DND-41 (cell line): ENCODE data around the gene A2M.

Source experiments
- ATAC-seq: fragments of 200-7000 bp; cut with Tn5 transposase; 3 replicates; pipeline ENCODE4 v1.9.1; 2021; ENCODE audit warnings: low read depth; ENCODE audit not compliant: insufficient read depth
- DNase-seq: peaks from one replicate; pipeline ENCODE4 v3.0.0-alpha.2; 2020
- H2AFZ ChIP-seq: 2 replicates; pipeline ENCODE4 v1.6.0; 2012; ENCODE audit warnings: low read depth, low read length
- H3K27ac ChIP-seq: 2 replicates; pipeline ENCODE4 v1.5.1; 2012; ENCODE audit warnings: low read length, inconsistent platforms
- H3K27me3 ChIP-seq: fragments of 200-600 bp; sonication (generic); 2 replicates; pipeline ENCODE4 v1.6.0; 2012; ENCODE audit warnings: low read length, mild to moderate bottlenecking, inconsistent platforms; ENCODE audit not compliant: insufficient read depth, poor library complexity
- H3K36me3 ChIP-seq: 2 replicates; pipeline ENCODE4 v1.5.1; 2012; ENCODE audit warnings: low read length, inconsistent platforms; ENCODE audit not compliant: insufficient read depth
- H3K4me1 ChIP-seq: 2 replicates; pipeline ENCODE4 v1.5.1; 2012; ENCODE audit warnings: mild to moderate bottlenecking, low read length; ENCODE audit not compliant: insufficient read depth
- H3K4me2 ChIP-seq: 2 replicates; pipeline ENCODE4 v1.6.0; 2012; ENCODE audit warnings: mild to moderate bottlenecking, moderate library complexity, low read length, inconsistent platforms; ENCODE audit not compliant: insufficient read depth
- H3K4me3 ChIP-seq, 2 experiments: fragments of 200-600 bp in 1 of 2; shearing (Covaris generic) in 1 of 2; 2 replicates each; pipeline ENCODE4 v1.5.1; 2012 to 2016; ENCODE audit warnings: inconsistent platforms in 2 of 2, low read length in 2 of 2, mild to moderate bottlenecking in 2 of 2, low read depth in 1 of 2, moderate library complexity in 1 of 2
- H3K79me2 ChIP-seq: 2 replicates; pipeline ENCODE4 v1.6.0; 2012; ENCODE audit warnings: low read length, inconsistent platforms; ENCODE audit not compliant: insufficient read depth
- H3K9ac ChIP-seq: 2 replicates; pipeline ENCODE4 v1.6.0; 2012; ENCODE audit warnings: low read depth, mild to moderate bottlenecking, inconsistent platforms, low read length, moderate library complexity
- H3K9me3 ChIP-seq: 2 replicates; pipeline ENCODE4 v1.5.1; 2012; ENCODE audit warnings: low read length, moderate library complexity, mild to moderate bottlenecking, inconsistent platforms; ENCODE audit not compliant: insufficient read depth, severe bottlenecking
- H4K20me1 ChIP-seq: 2 replicates; pipeline ENCODE4 v1.6.0; 2012; ENCODE audit warnings: low read length; ENCODE audit not compliant: insufficient read depth
- CTCF ChIP-seq: IDR thresholded peaks from 2 replicates; pipeline ENCODE4 v1.5.1; 2012; ENCODE audit warnings: borderline replicate concordance, low read length, moderate library complexity, mild to moderate bottlenecking; ENCODE audit not compliant: poor library complexity, severe bottlenecking; ENCODE audit errors: extremely low read depth
- EZH2 ChIP-seq: IDR thresholded peaks from 3 replicates; pipeline ENCODE4 v1.6.1; 2012; ENCODE audit warnings: borderline replicate concordance, low read depth, mild to moderate bottlenecking, moderate library complexity, low read length, inconsistent platforms; ENCODE audit not compliant: severe bottlenecking

A2M gene

GRCh38 chr12:9048930-9049329, 66.8 kb downstream of the A2M start:
- no peak for TF ChIP-seq EZH2
- Histone ChIP-seq H4K20me1 (no peaks in the 10 kb centered on the region), H3K79me2 (no peaks in the 10 kb centered on the region), H3K27ac (no peak overlapping the region), H3K36me3 (no peaks in the 10 kb centered on the region), H3K4me1 (no peaks in the 10 kb centered on the region), H3K9ac (no peak overlapping the region), H3K9me3 (no peaks in the 10 kb centered on the region), H3K27me3 (peaks cover 4% of the 10 kb centered on the region), H2AFZ (no peak overlapping the region), H3K4me3 (no peak overlapping the region), H3K4me2 (no peak overlapping the region)
- ATAC-seq (no peak), DNase-seq (no peak)

DNA sequence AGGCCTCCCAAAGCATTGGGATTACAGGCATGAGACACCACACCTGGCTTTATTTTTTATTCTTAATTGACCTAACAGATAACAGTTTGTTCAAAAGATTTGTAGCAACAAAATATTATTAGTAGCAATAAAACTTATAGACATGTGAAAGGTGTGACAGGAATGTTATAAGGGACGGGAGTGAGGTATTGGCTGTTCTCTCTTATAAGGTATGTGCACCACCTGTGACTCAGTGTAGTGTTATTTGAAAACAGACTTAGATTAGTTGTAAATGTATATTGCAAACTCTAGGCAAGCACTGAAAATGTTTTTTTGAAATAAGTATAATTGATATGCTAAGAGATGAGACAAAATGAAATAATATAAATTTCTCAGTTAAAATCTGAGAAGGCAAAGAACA, 68.6 kb downstream of the A2M start:
- ATAC-seq: no peak
- Histone ChIP-seq H3K27me3 (no peaks in the 10 kb centered on the region), H3K4me3 (no peak overlapping the region), H3K9ac (no peak overlapping the region), H3K79me2 (no peaks in the 10 kb centered on the region), H3K9me3 (no peaks in the 10 kb centered on the region), H3K4me2 (no peak overlapping the region), H2AFZ (no peak overlapping the region), H3K27ac (no peak overlapping the region), H3K4me1 (no peaks in the 10 kb centered on the region), H4K20me1 (no peaks in the 10 kb centered on the region), H3K36me3 (no peaks in the 10 kb centered on the region)
- TF ChIP-seq CTCF: no peak
- TF ChIP-seq EZH2: no peak
- no peak for DNase-seq

- Histone ChIP-seq H3K4me2 (no peak overlapping the region), H3K27me3 (no peaks in the 10 kb centered on the region), H2AFZ (no peak overlapping the region), H3K9me3 (no peaks in the 10 kb centered on the region), H3K9ac (no peak overlapping the region), H3K4me1 (no peaks in the 10 kb centered on the region), H4K20me1 (no peaks in the 10 kb centered on the region), H3K79me2 (no peaks in the 10 kb centered on the region), H3K4me3 (no peak overlapping the region), H3K27ac (no peak overlapping the region), H3K36me3 (no peaks in the 10 kb centered on the region)
- DNase-seq (no peak), ATAC-seq (no peak)
- TF ChIP-seq EZH2 (no peak), CTCF (no peak)
Measured at GRCh38 chr12:9043766-9044165, 72.0 kb downstream of the A2M start.

- Histone ChIP-seq H3K4me1 (no peaks in the 10 kb centered on the region), H3K9ac (no peak overlapping the region), H3K79me2 (no peaks in the 10 kb centered on the region), H3K4me2 (no peak overlapping the region), H3K4me3 (no peak overlapping the region), H2AFZ (no peak overlapping the region), H3K36me3 (no peaks in the 10 kb centered on the region), H3K27ac (no peak overlapping the region), H3K9me3 (no peaks in the 10 kb centered on the region), H3K27me3 (no peaks in the 10 kb centered on the region), H4K20me1 (no peaks in the 10 kb centered on the region)
- ATAC-seq (no peak), DNase-seq (no peak)
- no peak for TF ChIP-seq EZH2
- TF ChIP-seq CTCF: no peak
Measured at GRCh38 chr12:9041321-9041720, 74.4 kb downstream of the A2M start.
